ENCODE measurements around the gene SFRP2. TPM values are rescaled to one million over a fixed set of nuclear protein-coding genes. Genes with fewer than 3 reads are reported as not detected.
A peak's percentile ranks its signal among the peaks of the same experiment; 100 is the strongest.

Gene SFRP2
- total RNA-seq, 1 donor = not detected

- DNase-seq (ENCODE audit: low read depth) = no peak
- TF ChIP-seq, protein P1, sequence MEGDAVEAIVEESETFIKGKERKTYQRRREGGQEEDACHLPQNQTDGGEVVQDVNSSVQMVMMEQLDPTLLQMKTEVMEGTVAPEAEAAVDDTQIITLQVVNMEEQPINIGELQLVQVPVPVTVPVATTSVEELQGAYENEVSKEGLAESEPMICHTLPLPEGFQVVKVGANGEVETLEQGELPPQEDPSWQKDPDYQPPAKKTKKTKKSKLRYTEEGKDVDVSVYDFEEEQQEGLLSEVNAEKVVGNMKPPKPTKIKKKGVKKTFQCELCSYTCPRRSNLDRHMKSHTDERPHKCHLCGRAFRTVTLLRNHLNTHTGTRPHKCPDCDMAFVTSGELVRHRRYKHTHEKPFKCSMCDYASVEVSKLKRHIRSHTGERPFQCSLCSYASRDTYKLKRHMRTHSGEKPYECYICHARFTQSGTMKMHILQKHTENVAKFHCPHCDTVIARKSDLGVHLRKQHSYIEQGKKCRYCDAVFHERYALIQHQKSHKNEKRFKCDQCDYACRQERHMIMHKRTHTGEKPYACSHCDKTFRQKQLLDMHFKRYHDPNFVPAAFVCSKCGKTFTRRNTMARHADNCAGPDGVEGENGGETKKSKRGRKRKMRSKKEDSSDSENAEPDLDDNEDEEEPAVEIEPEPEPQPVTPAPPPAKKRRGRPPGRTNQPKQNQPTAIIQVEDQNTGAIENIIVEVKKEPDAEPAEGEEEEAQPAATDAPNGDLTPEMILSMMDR (IDR thresholded peaks at IDR 0.05; ENCODE audit: insufficient read depth, low read depth, low read length) = peak; percentile 7
- no peak overlapping the region for H3K4me3 ChIP-seq (ENCODE audit: low read depth, low read length)
These were observed 2.2 kb upstream of the SFRP2 start for GRCh38 chr4:153790962-153791551.

DNA sequence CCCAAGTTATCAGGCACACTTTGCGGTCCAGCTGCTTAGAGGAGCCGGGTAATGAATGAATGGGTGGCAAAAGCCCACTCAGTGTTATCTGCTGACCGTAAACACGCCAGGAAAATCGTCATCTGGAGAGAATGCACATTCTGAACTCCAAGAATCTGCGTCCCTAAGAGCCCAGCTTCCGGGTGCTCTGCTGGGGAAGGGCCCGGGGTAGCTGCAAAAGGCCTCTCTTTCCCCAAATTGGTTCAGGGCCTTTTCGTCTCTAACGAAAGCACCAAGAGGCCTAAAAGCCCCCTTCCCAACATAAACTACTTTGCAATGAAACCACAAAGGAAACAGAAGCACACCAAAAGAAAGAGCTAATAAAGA lies 1.6 kb upstream of the SFRP2 start:
- H3K4me3 ChIP-seq (ENCODE audit: low read depth, low read length) = no peak overlapping the region
- DNase-seq (ENCODE audit: low read depth) = no peak
- TF ChIP-seq, protein P1 (IDR thresholded peaks at IDR 0.05; ENCODE audit: insufficient read depth, low read depth, low read length) = no peak

- TF ChIP-seq, protein P1 (IDR thresholded peaks at IDR 0.05; ENCODE audit: insufficient read depth, low read depth, low read length) = no peak
- no peak for DNase-seq (ENCODE audit: low read depth)
- no peak overlapping the region for H3K4me3 ChIP-seq (ENCODE audit: low read depth, low read length)
These were observed 1.0 kb upstream of the SFRP2 start for GRCh38 chr4:153789741-153790499.

- H3K4me3 ChIP-seq (ENCODE audit: low read depth, low read length) = no peak overlapping the region
- TF ChIP-seq, protein P1 (IDR thresholded peaks at IDR 0.05; ENCODE audit: insufficient read depth, low read depth, low read length) = no peak
- no peak for DNase-seq (ENCODE audit: low read depth)
These were observed 851 bp downstream of the SFRP2 start for GRCh38 chr4:153788051-153788412.

DNA sequence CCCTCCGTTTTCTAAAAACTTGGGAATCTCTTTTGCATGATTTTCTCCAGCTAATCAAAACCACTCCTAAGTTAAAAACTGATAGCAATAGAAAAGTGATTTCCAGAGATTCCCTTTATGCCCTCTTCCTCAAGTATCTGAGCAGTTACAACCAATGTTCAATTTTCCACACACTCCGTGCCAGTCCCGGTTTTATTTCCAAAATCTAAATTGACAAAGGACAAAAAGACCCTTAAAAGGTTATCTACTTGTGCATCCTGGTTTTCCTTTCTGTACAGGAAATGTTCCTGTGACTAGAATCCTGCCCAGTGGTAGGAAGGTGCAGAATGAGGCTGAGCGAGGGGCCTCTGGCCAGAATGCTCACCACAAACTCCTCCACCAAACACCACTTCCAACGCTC lies 1.3 kb downstream of the SFRP2 start:
- no peak for DNase-seq (ENCODE audit: low read depth)
- TF ChIP-seq, protein P1 (IDR thresholded peaks at IDR 0.05; ENCODE audit: insufficient read depth, low read depth, low read length) = no peak
- no peak overlapping the region for H3K4me3 ChIP-seq (ENCODE audit: low read depth, low read length)

GRCh38 chr4:153787061-153787560 lies 1.8 kb downstream of the SFRP2 start:
- DNase-seq (ENCODE audit: low read depth) = no peak
- H3K4me3 ChIP-seq (ENCODE audit: low read depth, low read length) = no peak overlapping the region
- TF ChIP-seq, protein P1 (IDR thresholded peaks at IDR 0.05; ENCODE audit: insufficient read depth, low read depth, low read length) = no peak
